HG03066 (cell line): ENCODE data around the gene CKMT1A.

Experiments
- ATAC-seq: cut with Tn5 transposase; IDR thresholded peaks from one replicate; pipeline ENCODE4 v1.9.1; 2021; ENCODE audit warnings: low read depth; ENCODE audit not compliant: unreplicated experiment

The CKMT1A gene

GRCh38 chr15:43746903-43747309, 53.2 kb downstream of the CKMT1A start:
- ATAC-seq: peak; percentile 7

DNA sequence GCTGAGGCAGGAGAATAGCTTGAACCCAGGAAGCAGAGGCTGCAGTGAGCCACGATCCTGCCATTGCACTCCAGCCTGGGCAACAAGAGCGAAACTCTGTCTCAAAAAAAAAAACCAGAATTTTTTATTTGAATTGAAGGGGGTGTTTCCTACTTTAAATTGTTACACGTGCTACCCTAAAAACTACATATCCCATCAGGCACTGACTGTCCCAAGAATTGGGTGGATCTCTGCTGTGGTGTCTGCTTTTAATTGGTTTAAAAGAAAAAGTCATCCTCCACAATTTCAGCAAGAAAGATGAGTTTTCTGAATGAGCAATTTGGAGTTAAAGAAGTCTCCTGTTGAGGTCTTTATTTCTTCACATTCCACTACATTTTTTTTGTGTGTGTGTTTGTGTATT, 54.7 kb downstream of the CKMT1A start:
- no peak for ATAC-seq
